ENCODE data around the gene SASH3. TPM values are rescaled to one million over a fixed set of nuclear protein-coding genes. Genes with fewer than 3 reads are reported as not detected.

The SASH3 gene
- total RNA-seq, 1 donor from 2014 or later = not detected

Other genes starting within 250 kb of the SASH3 start
- 6.6 and 7.1 TPM in 2 replicates for gene OCRL, start 239.7 kb upstream of the SASH3 start, total RNA-seq
- 0.43 and 0.94 TPM in 2 replicates for gene APLN, start 125.0 kb upstream of the SASH3 start, total RNA-seq
- gene XPNPEP2, start 41.0 kb upstream of the SASH3 start, total RNA-seq = 0.16 TPM in 1 of 2 replicates, not detected in the other
- 27.0 and 41.1 TPM in 2 replicates for gene ZDHHC9, start 63.9 kb downstream of the SASH3 start, total RNA-seq
- gene UTP14A, start 126.2 kb downstream of the SASH3 start, total RNA-seq = 18.7 and 23.3 TPM in 2 replicates
- gene BCORL1, start 202.7 kb downstream of the SASH3 start, total RNA-seq = 0.94 and 1.5 TPM in 2 replicates

Measured in myocyte (in vitro differentiated cells).